Measurements from ENCODE around the gene SMTNL1. TPM values are rescaled to one million over a fixed set of nuclear protein-coding genes. Genes with fewer than 3 reads are reported as not detected.

The SMTNL1 gene
- total and polyA plus RNA-seq, 7 experiments from 2014 or later = 0.28 to 0.44 TPM; not detected in 5

DNA sequence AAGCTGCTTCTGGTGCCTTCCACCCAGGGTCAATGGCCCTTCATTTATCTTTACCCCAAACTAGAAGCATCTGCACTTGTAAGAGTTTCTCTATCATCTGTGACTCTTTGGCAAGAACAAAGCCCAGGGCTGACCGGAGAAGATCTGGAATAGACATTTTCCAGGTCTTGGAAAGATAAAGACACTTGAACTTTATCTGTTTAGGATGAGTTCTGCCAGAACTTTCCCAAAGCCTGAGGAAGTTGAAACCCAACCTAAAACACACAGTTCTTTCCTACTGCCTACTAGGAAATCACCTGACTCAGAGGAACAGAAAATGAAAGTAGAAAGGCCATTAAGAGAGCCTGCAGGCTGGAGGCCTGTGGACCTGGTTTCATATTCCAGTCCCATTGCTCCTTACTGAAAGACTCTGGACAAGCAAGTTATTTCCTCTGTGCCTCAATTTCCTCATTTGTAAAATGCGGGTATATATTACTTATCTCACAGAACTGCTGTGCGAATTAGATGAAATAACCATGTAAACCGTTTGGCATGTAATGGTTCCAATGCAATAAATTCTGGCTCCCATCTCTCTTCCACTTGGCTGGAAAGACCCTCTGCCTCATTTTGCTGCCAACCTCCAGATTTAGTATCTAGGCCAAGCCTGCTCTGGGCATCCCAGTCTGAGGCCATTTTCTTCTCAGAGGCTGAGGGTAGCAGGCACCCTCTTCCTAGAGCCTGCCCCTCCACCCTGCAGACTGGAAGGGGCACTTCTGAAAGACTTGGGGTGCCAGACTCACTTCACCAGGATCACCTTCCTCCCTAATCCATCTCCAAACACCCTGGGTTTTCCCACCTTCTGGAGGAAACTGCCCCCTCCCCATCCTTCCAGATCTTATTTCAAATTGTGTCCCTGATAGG, 28.9 kb downstream of the SMTNL1 start:
- H3K27ac Mint-ChIP-seq = peak overlapping the region; percentile 83 to 100 (median 97)
- DNase-seq (peak in 7 of 9 donors; percentile 29 to 54 (median 42)), ATAC-seq (peak; percentile 40)
- Histone ChIP-seq H3K27ac (ENCODE audit: low read depth, low read length) (peak overlapping the region; percentile 97), H3K9me3 (ENCODE audit: control insufficient read depth in 2 of 3, low read length in 3 of 3) (no peaks in the 10 kb centered on the region), H3K4me1 (ENCODE audit: control insufficient read depth in 2 of 2, insufficient read depth in 2 of 2, low read length in 2 of 2) (peaks cover 9 to 17% of the 10 kb centered on the region in 2 donors), H3K36me3 (ENCODE audit: control insufficient read depth in 2 of 3, insufficient read depth in 3 of 3, low read length in 3 of 3) (peaks cover 0 to 23% (median 0%) of the 10 kb centered on the region in 3 experiments), H3K27me3 (ENCODE audit: control insufficient read depth in 2 of 2, insufficient read depth in 2 of 2, low read length in 2 of 2) (no peaks in the 10 kb centered on the region), H3K4me3 (ENCODE audit: low read length) (peak overlapping the region; percentile 99)
- intact Hi-C loops (cut with micrococcal nuclease) = loop anchor here (1.0 to 10.0 kb wide), 8 partner anchors 35 to 1579 kb away; partner anchors contain the start of genes FAM111A (in 1 of the 2), MED19 (in 1 of the 2), SELENOH (in 1 of the 2) and TMX2 (in 1 of the 2)
- H3K4me1 Mint-ChIP-seq = peaks cover 44 to 69% (median 53%) of the 10 kb centered on the region in 7 donors
- POLR2A ChIA-PET = interaction anchor here (0.6 to 1.2 kb wide), 2 partner anchors 146 to 1002 kb away, joined by 4 to 5 read pairs; partner anchors contain the start of genes MED19 and TMX2
- no peaks in the 10 kb centered on the region for H3K27me3 Mint-ChIP-seq
- CTCF ChIA-PET = interaction anchor here (0.6 to 6.3 kb wide), 3 partner anchors 75 to 80 kb away, joined by 6 to 86 read pairs (median 6); no protein-coding TSS in a partner anchor
- H3K9me3 Mint-ChIP-seq = no peaks in the 10 kb centered on the region
- peaks cover 4 to 20% (median 5%) of the 10 kb centered on the region in 5 donors for H3K36me3 Mint-ChIP-seq
- peak overlapping the region; percentile 88 to 99 (median 97) for H3K4me3 Mint-ChIP-seq

DNA sequence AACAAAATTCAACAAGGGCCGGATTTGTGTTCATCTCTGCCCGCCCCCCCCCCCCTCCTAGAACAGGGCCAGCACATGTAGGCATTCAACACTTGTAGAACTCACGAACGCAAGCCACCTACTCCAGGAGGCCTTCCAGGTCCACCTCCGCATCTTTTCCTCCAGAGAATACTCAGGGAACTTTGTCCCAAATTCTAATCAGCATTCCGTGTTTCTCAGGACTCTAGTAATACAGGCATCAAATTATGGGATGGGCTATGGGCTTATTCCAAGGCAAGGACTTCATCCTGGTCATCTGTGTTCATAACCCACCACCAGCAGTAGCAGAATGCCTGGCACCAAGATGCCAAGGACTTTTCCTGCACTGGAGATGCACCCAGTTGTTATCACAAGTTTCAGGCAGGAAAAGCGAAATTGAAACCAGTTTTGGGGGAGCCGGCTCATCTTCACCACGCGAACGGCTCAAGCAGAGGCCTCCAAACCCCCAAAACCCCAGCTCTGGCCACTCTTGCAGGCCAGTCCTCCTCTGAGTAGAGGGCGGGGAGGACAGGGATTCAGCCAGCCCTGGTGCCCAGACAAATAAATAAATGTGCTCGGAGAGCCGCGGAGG, 29.6 kb downstream of the SMTNL1 start:
- peaks cover 44 to 69% (median 53%) of the 10 kb centered on the region in 7 donors for H3K4me1 Mint-ChIP-seq
- ChIA-PET POLR2A (interaction anchor here (0.7 to 1.9 kb wide), 8 partner anchors 12 to 145 kb away, joined by 3 to 13 read pairs (median 4); partner anchors contain the start of genes MED19, TIMM10 and TMX2), CTCF (interaction anchor here (1.0 to 6.3 kb wide), 12 partner anchors 9 to 959 kb away, joined by 3 to 86 read pairs (median 6); no protein-coding TSS in a partner anchor)
- peak overlapping the region; percentile 83 to 100 (median 97) for H3K27ac Mint-ChIP-seq
- intact Hi-C loops (cut with micrococcal nuclease) = loop anchor here (1.0 to 10.0 kb wide), 11 partner anchors 36 to 1578 kb away; partner anchors contain the start of genes CLP1 (in 1 of the 2), FAM111A (in 1 of the 2), MED19 (in 1 of the 2) and SELENOH (in 1 of the 2)
- peak overlapping the region; percentile 99 for H3K4me3 ChIP-seq (ENCODE audit: low read length)
- H3K27me3 ChIP-seq (ENCODE audit: control insufficient read depth in 2 of 2, insufficient read depth in 2 of 2, low read length in 2 of 2) = no peaks in the 10 kb centered on the region
- peaks cover 9 to 17% of the 10 kb centered on the region in 2 donors for H3K4me1 ChIP-seq (ENCODE audit: control insufficient read depth in 2 of 2, insufficient read depth in 2 of 2, low read length in 2 of 2)
- no peaks in the 10 kb centered on the region for H3K27me3 Mint-ChIP-seq
- H3K9me3 ChIP-seq (ENCODE audit: control insufficient read depth in 2 of 3, low read length in 3 of 3) = no peaks in the 10 kb centered on the region
- H3K36me3 ChIP-seq (ENCODE audit: control insufficient read depth in 2 of 3, insufficient read depth in 3 of 3, low read length in 3 of 3) = peaks cover 0 to 19% (median 0%) of the 10 kb centered on the region in 3 experiments
- DNase-seq (peak in 8 of 9 donors; percentile 10 to 53 (median 38)), ATAC-seq (no peak)
- no peaks in the 10 kb centered on the region for H3K9me3 Mint-ChIP-seq
- peak overlapping the region; percentile 97 for H3K27ac ChIP-seq (ENCODE audit: low read depth, low read length)
- H3K4me3 Mint-ChIP-seq = peak overlapping the region; percentile 88 to 99 (median 97)
- peaks cover 4 to 19% (median 5%) of the 10 kb centered on the region in 5 donors for H3K36me3 Mint-ChIP-seq

DNA sequence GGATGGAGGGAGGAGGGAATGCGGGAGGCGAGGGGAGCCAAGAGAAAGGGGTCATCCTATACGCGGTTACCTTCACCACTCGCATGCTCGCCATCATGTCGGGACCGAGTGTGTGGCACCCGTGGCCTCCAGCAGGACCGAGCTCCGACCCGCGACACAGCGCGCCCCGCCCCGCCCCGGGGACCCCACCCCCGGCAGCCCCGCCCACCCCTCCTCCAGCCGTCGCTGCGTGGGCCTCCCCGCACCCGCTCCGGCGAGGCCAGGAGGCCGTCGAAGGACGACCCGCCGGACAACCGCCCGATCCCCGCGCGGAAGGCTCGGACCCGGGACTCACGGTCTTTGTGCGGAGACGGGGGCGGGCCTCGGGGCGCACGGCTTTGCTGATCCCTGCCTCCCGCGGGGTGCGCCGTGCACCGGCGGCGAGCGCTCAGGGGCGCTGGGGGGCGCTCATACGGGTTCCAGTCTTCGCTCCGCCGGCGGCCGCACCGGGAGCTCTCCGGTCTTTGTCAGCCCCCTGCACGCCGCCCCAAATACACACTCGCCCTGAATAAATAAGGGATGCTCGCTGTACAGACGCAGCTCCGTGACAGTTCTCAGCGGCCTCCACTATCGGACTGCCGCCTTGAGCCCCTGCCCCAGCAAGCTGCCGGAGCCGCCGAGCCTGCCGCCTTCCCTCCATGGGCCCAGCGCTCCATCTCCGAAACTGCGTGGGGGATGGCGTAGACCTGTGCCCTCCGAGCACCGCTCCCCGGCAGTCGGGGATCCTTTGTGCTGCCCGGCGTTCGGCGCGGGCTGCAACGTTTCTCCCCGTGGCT, 30.3 kb downstream of the SMTNL1 start, which contains the start of gene UBE2L6:
Gene UBE2L6, minus strand, starts transcription at position 158 of the 815 bp plus-strand sequence. Its CDS starts 61 bp downstream, at position 97.
- POLR2A ChIA-PET = interaction anchor here (0.7 to 1.9 kb wide), 15 partner anchors 13 to 233 kb away, joined by 3 to 13 read pairs (median 4); partner anchors contain the start of genes MED19, SELENOH, SLC43A1 and TIMM10
- no peaks in the 10 kb centered on the region for H3K9me3 ChIP-seq (ENCODE audit: control insufficient read depth in 2 of 3, low read length in 3 of 3)
- peaks cover 4 to 18% (median 5%) of the 10 kb centered on the region in 5 donors for H3K36me3 Mint-ChIP-seq
- H3K4me3 ChIP-seq (ENCODE audit: low read length) = peak within 1 kb of the TSS; percentile 99
- H3K4me3 Mint-ChIP-seq = peak within 1 kb of the TSS; percentile 92 to 100 (median 99)
- peak within 1 kb of the TSS; percentile 97 for H3K27ac ChIP-seq (ENCODE audit: low read depth, low read length)
- CTCF ChIA-PET = interaction anchor here (0.6 to 6.3 kb wide), 18 partner anchors 9 to 958 kb away, joined by 3 to 86 read pairs (median 6); no protein-coding TSS in a partner anchor
- peaks cover 9 to 17% of the 10 kb centered on the region in 2 donors for H3K4me1 ChIP-seq (ENCODE audit: control insufficient read depth in 2 of 2, insufficient read depth in 2 of 2, low read length in 2 of 2)
- DNase-seq (peak; percentile 51 to 74 (median 67)), ATAC-seq (peak; percentile 90)
- intact Hi-C loops (cut with micrococcal nuclease) = loop anchor here (1.0 to 10.0 kb wide), 18 partner anchors 36 to 1577 kb away; partner anchors contain the start of genes CLP1 (in 2 of the 2), FAM111A (in 1 of the 2), MED19 (in 1 of the 2) and SELENOH (in 1 of the 2)
- H3K9me3 Mint-ChIP-seq = no peaks in the 10 kb centered on the region
- no peaks in the 10 kb centered on the region for H3K27me3 Mint-ChIP-seq
- peaks cover 0 to 12% (median 0%) of the 10 kb centered on the region in 3 experiments for H3K36me3 ChIP-seq (ENCODE audit: control insufficient read depth in 2 of 3, insufficient read depth in 3 of 3, low read length in 3 of 3)
- peaks cover 37 to 65% (median 50%) of the 10 kb centered on the region in 7 donors for H3K4me1 Mint-ChIP-seq
- H3K27me3 ChIP-seq (ENCODE audit: control insufficient read depth in 2 of 2, insufficient read depth in 2 of 2, low read length in 2 of 2) = no peaks in the 10 kb centered on the region
- peak within 1 kb of the TSS; percentile 95 to 100 (median 98) for H3K27ac Mint-ChIP-seq

DNA sequence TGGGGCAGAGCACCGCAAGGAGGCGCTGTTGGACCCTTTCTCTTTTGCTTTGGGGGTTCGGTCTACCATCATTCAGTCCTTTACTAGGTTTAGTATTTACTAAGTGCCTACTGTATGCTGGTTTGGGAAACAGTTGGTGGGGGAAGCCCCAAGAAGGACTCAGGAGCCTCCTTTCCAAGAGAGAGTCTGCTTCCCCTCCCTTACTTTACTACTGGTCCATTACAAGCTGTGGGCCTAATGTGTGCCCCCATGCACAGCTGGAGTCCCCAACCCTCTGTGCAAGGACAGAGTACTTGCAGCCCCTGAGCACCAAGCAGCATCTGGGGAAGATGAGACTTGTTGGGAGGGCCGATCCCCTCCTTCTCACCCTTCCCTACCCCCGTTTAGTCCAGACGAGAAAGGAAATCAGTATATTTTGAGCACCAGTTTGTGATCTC, 31.0 kb downstream of the SMTNL1 start:
- H3K27me3 Mint-ChIP-seq = peaks cover 0 to under 1% (median 0%) of the 10 kb centered on the region in 5 donors

DNA sequence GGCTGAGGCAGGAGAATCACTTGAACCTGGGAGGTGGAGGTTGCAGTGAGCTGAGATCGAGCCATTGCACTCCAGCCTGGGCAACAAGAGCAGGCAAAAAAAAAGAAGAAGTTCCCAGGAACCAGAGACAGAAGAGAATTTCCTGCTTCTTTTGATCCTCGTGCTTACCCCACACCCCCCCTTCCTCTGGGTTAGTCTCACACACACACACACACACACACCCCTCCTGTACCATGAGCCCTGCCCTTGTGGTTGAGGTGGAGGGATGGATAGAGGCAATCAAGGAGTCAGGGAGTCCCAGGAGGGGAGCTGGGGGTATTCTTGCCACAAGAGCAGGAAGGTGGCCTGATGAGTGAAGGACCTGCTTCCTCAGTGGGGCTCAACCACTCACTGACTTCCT, 34.2 kb downstream of the SMTNL1 start:
- Histone ChIP-seq H3K27ac (ENCODE audit: low read depth, low read length) (no peak overlapping the region), H3K4me3 (ENCODE audit: low read length) (no peak overlapping the region), H3K36me3 (ENCODE audit: control insufficient read depth in 2 of 3, insufficient read depth in 3 of 3, low read length in 3 of 3) (peaks cover 0 to 10% (median 0%) of the 10 kb centered on the region in 3 experiments), H3K9me3 (ENCODE audit: control insufficient read depth in 2 of 3, low read length in 3 of 3) (no peaks in the 10 kb centered on the region), H3K27me3 (ENCODE audit: control insufficient read depth in 2 of 2, insufficient read depth in 2 of 2, low read length in 2 of 2) (no peaks in the 10 kb centered on the region), H3K4me1 (ENCODE audit: control insufficient read depth in 2 of 2, insufficient read depth in 2 of 2, low read length in 2 of 2) (peaks cover 0 to 13% of the 10 kb centered on the region in 2 donors)
- Mint-ChIP-seq H3K27ac (peak overlapping the region in 2 of 9 donors; percentile 26 to 59), H3K27me3 (peaks cover 0 to 14% (median 5%) of the 10 kb centered on the region in 5 donors), H3K36me3 (peaks cover 0 to 3% (median 0%) of the 10 kb centered on the region in 5 donors), H3K9me3 (no peaks in the 10 kb centered on the region), H3K4me3 (no peak overlapping the region), H3K4me1 (peaks cover 5 to 30% (median 20%) of the 10 kb centered on the region in 7 donors)
- CTCF ChIA-PET = interaction anchor here (0.8 to 6.3 kb wide), 5 partner anchors 69 to 227 kb away, joined by 3 to 86 read pairs (median 4); no protein-coding TSS in a partner anchor
- ATAC-seq (no peak), DNase-seq (peak in 1 of 9 donors; percentile 15)
- POLR2A ChIA-PET = no interaction called here
- intact Hi-C loops (cut with micrococcal nuclease) = no loop called here

More for the DNA sequence above, 31.0 kb downstream of the SMTNL1 start:
- DNase-seq (peak; percentile 77 to 93 (median 88)), ATAC-seq (peak; percentile 8)
- Mint-ChIP-seq H3K36me3 (peaks cover 4 to 17% (median 5%) of the 10 kb centered on the region in 5 donors), H3K4me3 (peak overlapping the region; percentile 92 to 100 (median 99)), H3K4me1 (peaks cover 30 to 60% (median 46%) of the 10 kb centered on the region in 7 donors), H3K27ac (peak overlapping the region; percentile 90 to 99 (median 98)), H3K9me3 (no peaks in the 10 kb centered on the region)
- Histone ChIP-seq H3K36me3 (ENCODE audit: control insufficient read depth in 2 of 3, insufficient read depth in 3 of 3, low read length in 3 of 3) (peaks cover 0 to 10% (median 0%) of the 10 kb centered on the region in 3 experiments), H3K4me1 (ENCODE audit: control insufficient read depth in 2 of 2, insufficient read depth in 2 of 2, low read length in 2 of 2) (peaks cover 9 to 17% of the 10 kb centered on the region in 2 donors), H3K27ac (ENCODE audit: low read depth, low read length) (peak overlapping the region; percentile 97), H3K27me3 (ENCODE audit: control insufficient read depth in 2 of 2, insufficient read depth in 2 of 2, low read length in 2 of 2) (no peaks in the 10 kb centered on the region), H3K9me3 (ENCODE audit: control insufficient read depth in 2 of 3, low read length in 3 of 3) (no peaks in the 10 kb centered on the region), H3K4me3 (ENCODE audit: low read length) (peak overlapping the region; percentile 99)
- intact Hi-C loops (cut with micrococcal nuclease) = loop anchor here (1.0 to 10.0 kb wide), 15 partner anchors 37 to 1576 kb away; partner anchors contain the start of genes CLP1 (in 1 of the 2), FAM111A (in 1 of the 2), MED19 (in 1 of the 2) and SELENOH (in 1 of the 2)
- CTCF ChIA-PET = interaction anchor here (0.7 to 6.3 kb wide), 21 partner anchors 10 to 957 kb away, joined by 3 to 86 read pairs (median 4); no protein-coding TSS in a partner anchor
- POLR2A ChIA-PET = interaction anchor here (0.7 to 1.9 kb wide), 11 partner anchors 14 to 233 kb away, joined by 3 to 13 read pairs (median 4); partner anchors contain the start of genes SELENOH, SLC43A1 and TIMM10
